ENCODE data around the gene ZNRF1. TPM values are rescaled to one million over a fixed set of nuclear protein-coding genes. Genes with fewer than 3 reads are reported as not detected.
"Not testable (repeated sequence)": the region's sequence is repeated elsewhere in the genome, so short reads cannot be mapped to it uniquely, and the experiment has no call there.

ZNRF1 gene
- polyA plus RNA-seq, 1 donor: 53.4 TPM

GRCh38 chr16:75114946-75115825 is 116.4 kb downstream of the ZNRF1 start:
- no peak for DNase-seq

GRCh38 chr16:75116081-75116910 is 117.5 kb downstream of the ZNRF1 start, which contains the start of gene LDHD:
Gene LDHD (minus strand): TSS chr16:75116780. CDS start chr16:75116720, 60 bp downstream.
- DNase-seq: no peak

- DNase-seq: no peak
These were observed 118.1 kb downstream of the ZNRF1 start for GRCh38 chr16:75116911-75117245.

GRCh38 chr16:75118943-75119539 is 120.2 kb downstream of the ZNRF1 start:
- DNase-seq: no peak

GRCh38 chr16:75120253-75120652 is 121.4 kb downstream of the ZNRF1 start:
- DNase-seq: no peak

- DNase-seq: no peak
These were observed 123.2 kb downstream of the ZNRF1 start for GRCh38 chr16:75121949-75122568.

- DNase-seq: no peak
These were observed 123.8 kb downstream of the ZNRF1 start for GRCh38 chr16:75122609-75123008.

- DNase-seq: no peak
These were observed 129.0 kb downstream of the ZNRF1 start for GRCh38 chr16:75127713-75128415.

- not testable (repeated sequence) for DNase-seq
These were observed 130.8 kb downstream of the ZNRF1 start for GRCh38 chr16:75129421-75130149.

- no peak for DNase-seq
These were observed 131.4 kb downstream of the ZNRF1 start for GRCh38 chr16:75130150-75130771.

- DNase-seq: no peak
These were observed 132.3 kb downstream of the ZNRF1 start for GRCh38 chr16:75131081-75131480.

GRCh38 chr16:75138233-75138632 is 139.4 kb downstream of the ZNRF1 start:
- DNase-seq: no peak

GRCh38 chr16:75138636-75139035 is 139.8 kb downstream of the ZNRF1 start:
- DNase-seq: no peak

- no peak for DNase-seq
These were observed 140.7 kb downstream of the ZNRF1 start for GRCh38 chr16:75139498-75139897.

- DNase-seq: no peak
These were observed 145.1 kb downstream of the ZNRF1 start for GRCh38 chr16:75143941-75144340.

GRCh38 chr16:75147968-75148310 is 149.1 kb downstream of the ZNRF1 start:
- DNase-seq: no peak

- DNase-seq: peak; percentile 94
These were observed 149.7 kb downstream of the ZNRF1 start, which contains the start of gene ZFP1 for GRCh38 chr16:75148311-75149195. Gene ZFP1 (plus strand): TSS chr16:75148524. CDS start chr16:75152952, 4,428 bp downstream.

GRCh38 chr16:75151798-75152197 is 153.0 kb downstream of the ZNRF1 start:
- no peak for DNase-seq

GRCh38 chr16:75152635-75153034 is 153.8 kb downstream of the ZNRF1 start:
- no peak for DNase-seq

- DNase-seq: no peak
These were observed 161.6 kb downstream of the ZNRF1 start for GRCh38 chr16:75160386-75160785.
